HCT116 (cell line): Measurements from ENCODE around the gene MYH15. TPM values are rescaled to one million over a fixed set of nuclear protein-coding genes. Genes with fewer than 3 reads are reported as not detected.

ENCODE experiments used
- ATAC-seq: fragments of 200-7000 bp; cut with Tn5 transposase; 2 replicates; pipeline ENCODE4 v1.9.1; 2020; ENCODE audit warnings: mild to moderate bottlenecking, moderate library complexity
- BruUV-seq: library from RNA; stranded (reverse); fragments of 400-500 nt; replicated peaks from 2 replicates; lab custom pipeline; 2021; lab: Mats Ljungman, UMichigan
- CTCF ChIA-PET: fragments of 300-600 bp; sonication (Branson Sonifier 250); formaldehyde crosslinking; loops from one replicate; lab custom pipeline; 2021; ENCODE audit warnings: antibody characterized with exemption; lab: Charles Lee
- POLR2A ChIA-PET: fragments of 300-600, 350-600 bp; sonication (Branson Sonifier 250); formaldehyde crosslinking; loops from one replicate; lab custom pipeline; 2021; ENCODE audit warnings: antibody characterized with exemption; lab: Charles Lee
- RAD21 ChIA-PET, 2 experiments: fragments of 300-600 bp; sonication (Branson Sonifier 250); formaldehyde crosslinking; loops; one replicate each; lab custom pipeline; 2023; ENCODE audit warnings: low total read pairs in 2 of 2; ENCODE audit not compliant: uncharacterized antibody in 2 of 2, unreplicated experiment in 2 of 2, low non-redundant PET in 1 of 2; lab: Charles Lee
- DNase-seq: peaks from one replicate; pipeline ENCODE4 v3.0.0-alpha.2; 2010; ENCODE audit warnings: low read depth, low spot score
- H2AFZ ChIP-seq: fragments of 200-600 bp; shearing (Covaris generic), sonication (generic); 2 replicates; pipeline ENCODE4 v1.6.1; 2017; ENCODE audit warnings: low read depth, mixed run types, mixed read lengths, antibody characterized with exemption, low read length; ENCODE audit not compliant: poor library complexity, severe bottlenecking
- H3K27ac ChIP-seq: 2 replicates; pipeline ENCODE4 v1.5.1; 2012; ENCODE audit warnings: low read depth, low read length
- H3K27me3 ChIP-seq: fragments of 200-600 bp; sonication (generic); 2 replicates; pipeline ENCODE4 v1.6.1; 2016; ENCODE audit warnings: mixed run types, low read length, mixed read lengths; ENCODE audit not compliant: insufficient read depth
- H3K36me3 ChIP-seq, 2 experiments: fragments of 200-500 bp in 1 of 2; fragments of 200-600 bp in 1 of 2; sonication (Bioruptor generic) in 1 of 2; sonication (generic) in 1 of 2; 2 replicates each; pipeline versions ENCODE4 v1.5.1 to v1.6.1; 2014 to 2016; ENCODE audit warnings: low read length in 2 of 2, inconsistent platforms in 1 of 2, mixed read lengths in 1 of 2, mixed run types in 1 of 2; ENCODE audit not compliant: insufficient read depth in 2 of 2, control insufficient read depth in 1 of 2
- H3K4me1 ChIP-seq, 2 experiments: fragments of 200-600 bp in 1 of 2; sonication (generic) in 1 of 2; 2 replicates each; pipeline versions ENCODE4 v1.5.1 to v1.6.1; 2012 to 2017; ENCODE audit warnings: low read length in 2 of 2, inconsistent platforms in 1 of 2, mild to moderate bottlenecking in 1 of 2, mixed read lengths in 1 of 2, mixed run types in 1 of 2, moderate library complexity in 1 of 2; ENCODE audit not compliant: insufficient read depth in 2 of 2, control insufficient read depth in 1 of 2
- H3K4me2 ChIP-seq: fragments of 200-600 bp; sonication (generic); 2 replicates; pipeline ENCODE4 v1.6.1; 2017; ENCODE audit warnings: mixed run types, low read length, mixed read lengths
- H3K4me3 ChIP-seq, 2 experiments: fragments of 200-600 bp in 1 of 2; sonication (generic) in 1 of 2; replicated peaks in 1 of 2; 2 replicates each; pipeline ENCODE4 v1.5.1; 2011 to 2016; ENCODE audit warnings: low read length in 2 of 2, control low read depth in 1 of 2, low read depth in 1 of 2, mild to moderate bottlenecking in 1 of 2, mixed read lengths in 1 of 2, mixed run types in 1 of 2
- H3K79me2 ChIP-seq: fragments of 200-600 bp; sonication (generic); 2 replicates; pipeline ENCODE4 v1.6.1; 2017; ENCODE audit warnings: mild to moderate bottlenecking, mixed run types, low read length, moderate library complexity, mixed read lengths; ENCODE audit not compliant: insufficient read depth
- H3K9ac ChIP-seq: fragments of 200-600 bp; sonication (generic); 2 replicates; pipeline ENCODE4 v1.6.1; 2016; ENCODE audit warnings: low read length, mixed read lengths
- H3K9me2 ChIP-seq: fragments of 200-600 bp; sonication (generic), shearing (Covaris generic); 2 replicates; pipeline ENCODE4 v1.6.1; 2017; ENCODE audit warnings: mixed run types, mild to moderate bottlenecking, moderate library complexity; ENCODE audit not compliant: insufficient read depth
- H3K9me3 ChIP-seq, 2 experiments: fragments of 200-500 bp in 1 of 2; fragments of 200-600 bp in 1 of 2; sonication (Bioruptor generic) in 1 of 2; sonication (generic) in 1 of 2; 2 replicates each; pipeline ENCODE4 v1.6.1; 2014 to 2017; ENCODE audit warnings: low read length in 2 of 2, mixed read lengths in 2 of 2, inconsistent platforms in 1 of 2, low read depth in 1 of 2, mild to moderate bottlenecking in 1 of 2, mixed run types in 1 of 2, moderate library complexity in 1 of 2; ENCODE audit not compliant: control insufficient read depth in 1 of 2, insufficient read depth in 1 of 2
- H4K20me1 ChIP-seq: fragments of 200-600 bp; sonication (generic), shearing (Covaris generic); 2 replicates; pipeline ENCODE4 v1.6.1; 2017; ENCODE audit warnings: mixed run types, mild to moderate bottlenecking, moderate library complexity; ENCODE audit not compliant: insufficient read depth
- CBX3 ChIP-seq: IDR thresholded peaks from 2 replicates; pipeline ENCODE4 v1.6.1; 2012; ENCODE audit warnings: low read depth
- CTCF ChIP-seq, 3 experiments: fragments of 200-600 bp in 1 of 3; sonication (generic) in 1 of 3; IDR thresholded peaks in 2 of 3; conservative IDR thresholded peaks in 1 of 3; 2 replicates each; pipeline ENCODE4 v1.5.1; 2012 to 2017; ENCODE audit warnings: low read depth in 2 of 3, low read length in 2 of 3, antibody characterized with exemption in 1 of 3, borderline replicate concordance in 1 of 3, control low read depth in 1 of 3, mild to moderate bottlenecking in 1 of 3, mixed read lengths in 1 of 3, mixed run types in 1 of 3, moderate library complexity in 1 of 3; ENCODE audit not compliant: insufficient read depth in 1 of 3
- RAD21 ChIP-seq: IDR thresholded peaks from 2 replicates; pipeline ENCODE4 v1.6.1; 2012; ENCODE audit warnings: low read depth, mild to moderate bottlenecking
- REST ChIP-seq: IDR thresholded peaks from 2 replicates; pipeline ENCODE4 v1.6.1; 2012; ENCODE audit warnings: low read depth
- YY1 ChIP-seq: IDR thresholded peaks from 2 replicates; pipeline ENCODE4 v1.6.1; 2011; ENCODE audit warnings: low read length, low read depth, moderate library complexity, mild to moderate bottlenecking; ENCODE audit not compliant: insufficient replicate concordance; ENCODE audit errors: extremely low read depth
- ZFX ChIP-seq: fragments of 450-650 bp; IDR thresholded peaks from 2 replicates; pipeline ENCODE4 v1.6.1; 2017
- intact Hi-C: fragments of 100-400 bp; cut with micrococcal nuclease; formaldehyde crosslinking; loops from 2 replicates; pipeline ENCODE4 v1.10.0; 2022
- total RNA-seq: library from RNA; stranded (reverse); gene quantifications from one replicate; pipeline ENCODE4 v1.2.1, GENCODE V29; 2021; ENCODE audit not compliant: unreplicated experiment

MYH15 gene
- total RNA-seq, 1 experiment from 2014 or later, result 11.2 TPM

DNA sequence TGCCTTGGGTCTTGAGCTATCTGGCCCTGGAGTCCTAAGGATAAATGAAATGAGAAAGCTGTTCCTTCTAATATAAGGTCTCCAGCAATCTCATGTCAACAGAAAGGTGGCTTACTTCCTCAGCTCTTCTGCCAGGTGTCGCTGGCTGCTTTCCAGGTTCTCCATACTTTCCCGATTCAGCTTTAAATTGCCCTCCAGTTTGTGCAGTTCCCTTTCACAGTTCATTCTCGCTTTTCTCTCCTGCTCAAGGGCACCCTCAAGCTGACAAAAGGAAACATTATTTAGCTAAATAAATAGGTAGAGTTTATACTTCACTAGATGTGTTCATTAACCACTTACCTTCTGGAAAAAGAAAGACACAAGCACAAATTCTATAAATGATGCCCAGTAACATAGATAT is 73.0 kb downstream of the MYH15 start (continued):
- TF ChIP-seq REST (no peak), CTCF (IDR thresholded peaks at IDR 0.05 in 2 of 3, conservative IDR thresholded peaks at IDR 0.05 in 1 of 3; ENCODE audit: borderline replicate concordance in 1 of 3, insufficient read depth in 1 of 3, low read depth in 2 of 3, low read length in 2 of 3) (no peak), RAD21 (no peak)

DNA sequence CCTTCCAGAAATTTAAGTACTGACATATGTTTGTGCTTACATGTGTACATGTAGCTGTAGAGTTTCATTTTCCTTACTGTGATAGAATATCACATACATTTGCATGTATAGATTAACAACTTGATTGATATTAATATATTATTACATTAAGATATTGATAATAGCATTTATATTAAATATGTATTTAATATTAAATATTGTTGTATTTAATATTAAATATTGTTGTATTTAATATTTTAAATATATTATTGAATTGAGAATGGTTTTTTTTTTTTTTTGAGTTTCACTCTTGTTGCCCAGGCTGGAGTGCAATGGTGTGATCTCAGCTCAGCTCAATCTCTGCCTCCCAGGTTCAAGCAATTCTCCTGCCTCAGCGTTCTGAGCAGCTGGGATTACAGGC is 76.5 kb downstream of the MYH15 start:
- intact Hi-C loops, result no loop called here
- H3K27me3 ChIP-seq, result no peaks in the 10 kb centered on the region
- H3K9me2 ChIP-seq, result no peaks in the 10 kb centered on the region
- ChIA-PET POLR2A (no interaction called here), CTCF (no interaction called here), RAD21 (no interaction called here)
- peaks cover 0 to 9% of the 10 kb centered on the region in 2 experiments; a peak in 1 of 4 replicates for H3K9me3 ChIP-seq
- no peaks in the 10 kb centered on the region for H4K20me1 ChIP-seq
- no peak overlapping the region for H3K9ac ChIP-seq
- no peaks in the 10 kb centered on the region; a peak in 1 of 4 replicates for H3K36me3 ChIP-seq
- no peak overlapping the region for H3K4me3 ChIP-seq
- no peaks in the 10 kb centered on the region for H3K79me2 ChIP-seq
- no TSS peak for BruUV-seq
- TF ChIP-seq YY1 (no peak), CBX3 (no peak), ZFX (no peak)
- ATAC-seq, result no peak
- H2AFZ ChIP-seq, result no peak overlapping the region
- H3K27ac ChIP-seq, result no peak overlapping the region
- no peak for DNase-seq
- no peak overlapping the region for H3K4me2 ChIP-seq
- H3K4me1 ChIP-seq, result no peaks in the 10 kb centered on the region
